ENCODE measurements around the gene SNAI3. TPM values are rescaled to one million over a fixed set of nuclear protein-coding genes. Genes with fewer than 3 reads are reported as not detected.

SNAI3 gene
- total and polyA plus RNA-seq, 2 of the 4 experiments (the other 2 are of a cell fraction), result 0.21 TPM; not detected in 1

- Histone ChIP-seq H3K4me2 (ENCODE audit: low read depth, low read length) (no peak overlapping the region), H3K4me3 (ENCODE audit: insufficient read depth, low read depth, low read length) (no peak overlapping the region), H3K14ac (replicated peaks; ENCODE audit: low read depth, low read length) (no peak overlapping the region), H2AK5ac (ENCODE audit: low read depth, low read length) (no peak overlapping the region), H3K36me3 (ENCODE audit: control insufficient read depth, insufficient read depth, low read length) (peaks cover 13% of the 10 kb centered on the region), H4K5ac (ENCODE audit: low read depth, low read length) (no peak overlapping the region), H4K91ac (ENCODE audit: insufficient read depth, low read depth, low read length) (no peak overlapping the region), H4K8ac (ENCODE audit: low read depth in 2 of 2, low read length in 2 of 2) (no peak overlapping the region), H2BK15ac (ENCODE audit: low read depth, low read length) (no peak overlapping the region), H3K9me3 (ENCODE audit: control insufficient read depth, insufficient read depth, low read length) (no peaks in the 10 kb centered on the region), H3K27ac (ENCODE audit: insufficient read depth, low read length) (no peak overlapping the region), H2AFZ (replicated peaks; ENCODE audit: low read length, poor library complexity) (peak overlapping the region; percentile 32), H3K9me1 (ENCODE audit: insufficient read depth, low read length) (no peaks in the 10 kb centered on the region), H3K23ac (ENCODE audit: low read depth, low read length) (no peak overlapping the region), H3K27me3 (ENCODE audit: control insufficient read depth, insufficient read depth, low read length) (no peaks in the 10 kb centered on the region), H2BK20ac (ENCODE audit: low read depth, low read length) (no peak overlapping the region), H2AK9ac (replicated peaks; ENCODE audit: low read depth, low read length, poor library complexity) (peak overlapping the region; percentile 28), H3K56ac (ENCODE audit: extremely low read depth, insufficient read depth, low read length) (no peak overlapping the region), H2BK5ac (ENCODE audit: low read depth, low read length, poor library complexity, severe bottlenecking) (no peak overlapping the region), H4K20me1 (ENCODE audit: insufficient read depth, low read length) (peaks cover 3% of the 10 kb centered on the region; the same call in 1 of the 2 replicates), H3K18ac (ENCODE audit: low read depth, low read length) (no peak overlapping the region), H2BK120ac (ENCODE audit: low read depth, low read length) (no peak overlapping the region), H3K4ac (ENCODE audit: low read depth, low read length) (no peak overlapping the region), H3K4me1 (ENCODE audit: control insufficient read depth, insufficient read depth, low read length) (peaks cover 5% of the 10 kb centered on the region; the same call in 1 of the 2 replicates), H3K79me1 (ENCODE audit: low read depth in 1 of 2, low read length in 2 of 2) (peaks cover 0 to 28% of the 10 kb centered on the region in 2 experiments; a peak in 3 of 4 replicates), H3K9ac (ENCODE audit: low read depth, low read length) (no peak overlapping the region)
- CTCF ChIA-PET, result no interaction called here
- no TSS peak for BruUV-seq (replicated peaks)
- TF ChIP-seq CTCF (conservative IDR thresholded peaks at IDR 0.05; ENCODE audit: low read depth, low read length) (no peak), RFX5 (IDR thresholded peaks at IDR 0.05; ENCODE audit: low read depth, low read length) (no peak), CHD1 (IDR thresholded peaks at IDR 0.05; ENCODE audit: low read depth, low read length) (no peak), USF2 (IDR thresholded peaks at IDR 0.05; ENCODE audit: low read depth, low read length) (no peak), NFE2L2 (IDR thresholded peaks at IDR 0.05; ENCODE audit: low read depth, low read length) (no peak), CEBPB (IDR thresholded peaks at IDR 0.05; ENCODE audit: low read depth, low read length) (no peak), SMC3 (IDR thresholded peaks at IDR 0.05; ENCODE audit: low read depth, low read length) (no peak), MAZ (IDR thresholded peaks at IDR 0.05; ENCODE audit: borderline replicate concordance, low read depth, low read length) (no peak), MAFK (IDR thresholded peaks at IDR 0.05; ENCODE audit: low read depth, low read length) (no peak), MXI1 (IDR thresholded peaks at IDR 0.05; ENCODE audit: borderline replicate concordance, low read depth, low read length) (no peak), ELK1 (IDR thresholded peaks at IDR 0.05; ENCODE audit: borderline replicate concordance, low read depth, low read length) (no peak), RAD21 (IDR thresholded peaks at IDR 0.05; ENCODE audit: low read length) (no peak), POLR2A (IDR thresholded peaks at IDR 0.05; ENCODE audit: low read depth, low read length) (no peak)
- ATAC-seq (ENCODE audit: low read depth) (no peak), DNase-seq (no peak)
- POLR2A ChIA-PET (ENCODE audit: unreplicated experiment), result no interaction called here
- in situ Hi-C loops (cut with MboI; ENCODE audit: low sequenced_read_pairs) (no loop called here), intact Hi-C loops (cut with micrococcal nuclease) (no loop called here), dilution Hi-C loops (cut with HindIII; ENCODE audit: low sequenced_read_pairs, unreplicated experiment) (no loop called here)
- WGBS, 2 experiments (ENCODE audit: extremely low coverage in 2 of 2, insufficient read length in 1 of 2), result 93% methylated on average over 25 of the region's 28 CpGs; no CpG with 5 or more reads in 1 of the 2 experiments
These were observed 31.8 kb downstream of the SNAI3 start for GRCh38 chr16:88654363-88655052.

All from IMR-90 (cell line).